CD4-positive, alpha-beta T cell treated with Interleukin-15 for 1 hour (primary cell): ENCODE data around the gene ERC2.

ENCODE experiments used
- DNase-seq: peaks from one replicate; pipeline ENCODE4 v3.0.0-alpha.2; 2020

Gene ERC2

DNA sequence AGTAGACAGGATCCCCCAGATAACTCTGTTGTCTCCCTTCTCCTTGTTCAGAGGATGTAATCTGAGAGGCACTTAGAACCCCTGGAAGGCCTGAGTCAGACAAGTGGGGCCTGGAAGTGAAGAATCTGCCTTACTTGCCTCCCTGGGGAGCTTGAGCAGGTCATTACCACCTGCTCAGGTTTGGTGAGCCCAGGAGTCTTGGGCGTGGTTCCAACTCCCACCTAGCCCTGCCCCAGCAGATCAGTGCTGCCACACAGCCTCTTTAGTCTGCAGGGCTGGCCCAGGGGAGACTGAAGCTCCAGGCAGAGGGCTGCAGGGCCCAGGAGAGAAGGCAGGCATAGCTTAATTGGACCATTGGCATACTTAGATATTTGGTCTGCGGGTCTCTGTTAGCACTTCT lies 230.0 kb downstream of the ERC2 start:
- DNase-seq = no peak

DNA sequence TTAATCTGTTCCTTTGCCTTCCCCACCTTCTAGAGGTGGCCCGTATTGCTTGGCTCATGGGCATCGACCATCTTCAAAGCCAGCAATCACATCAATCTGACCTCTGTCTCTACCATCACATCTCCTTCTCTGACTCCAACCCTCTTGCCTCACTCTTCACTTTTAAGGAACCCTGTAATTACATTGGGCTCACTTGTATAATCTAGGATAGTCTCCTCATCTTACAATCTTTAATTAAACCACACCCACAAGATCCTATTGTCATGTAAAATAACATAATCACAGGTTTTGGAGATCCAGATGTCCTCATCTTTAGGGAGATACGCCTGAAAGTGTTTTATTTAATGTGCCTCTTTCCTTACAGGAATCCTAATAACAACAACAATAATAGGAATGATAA lies 234.5 kb downstream of the ERC2 start:
- DNase-seq = no peak

DNA sequence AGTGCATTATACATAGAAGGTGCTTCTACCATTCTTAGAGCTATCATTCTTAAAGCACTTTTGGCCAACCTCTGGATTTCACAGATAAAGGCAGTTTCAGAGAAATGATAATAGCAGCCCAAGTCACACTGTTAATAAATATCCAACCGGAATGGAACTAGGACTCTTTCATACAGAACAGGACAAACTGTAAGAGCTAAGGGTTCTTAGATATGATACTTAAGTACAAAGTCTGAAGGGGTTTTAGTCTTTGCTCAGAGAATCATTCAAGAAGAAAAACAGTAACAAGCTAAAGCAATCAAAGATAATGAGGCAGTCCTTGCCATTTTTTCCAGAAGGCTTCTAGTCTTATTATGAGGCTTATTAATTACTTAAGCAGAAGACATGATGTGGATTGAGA lies 239.0 kb downstream of the ERC2 start:
- no peak for DNase-seq

DNA sequence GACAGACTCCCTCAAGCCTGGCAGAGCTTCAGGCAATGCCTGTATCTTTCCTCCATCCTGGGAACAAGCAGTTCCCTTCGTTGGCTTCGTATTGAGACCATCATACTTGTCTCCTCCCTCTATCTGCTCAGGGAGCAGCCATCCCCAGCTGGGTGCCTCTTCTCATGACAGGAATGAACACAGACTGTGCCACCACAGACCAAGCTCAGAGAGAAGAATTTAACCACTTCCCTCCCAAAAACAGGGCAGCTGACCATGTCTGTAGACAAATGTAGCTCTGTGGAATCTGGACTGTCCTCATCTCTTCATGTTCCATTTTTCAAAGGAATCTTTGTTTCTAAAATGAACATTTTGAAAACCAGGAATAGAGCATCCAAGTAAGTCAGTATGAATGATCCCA lies 245.4 kb downstream of the ERC2 start:
- DNase-seq = no peak

DNA sequence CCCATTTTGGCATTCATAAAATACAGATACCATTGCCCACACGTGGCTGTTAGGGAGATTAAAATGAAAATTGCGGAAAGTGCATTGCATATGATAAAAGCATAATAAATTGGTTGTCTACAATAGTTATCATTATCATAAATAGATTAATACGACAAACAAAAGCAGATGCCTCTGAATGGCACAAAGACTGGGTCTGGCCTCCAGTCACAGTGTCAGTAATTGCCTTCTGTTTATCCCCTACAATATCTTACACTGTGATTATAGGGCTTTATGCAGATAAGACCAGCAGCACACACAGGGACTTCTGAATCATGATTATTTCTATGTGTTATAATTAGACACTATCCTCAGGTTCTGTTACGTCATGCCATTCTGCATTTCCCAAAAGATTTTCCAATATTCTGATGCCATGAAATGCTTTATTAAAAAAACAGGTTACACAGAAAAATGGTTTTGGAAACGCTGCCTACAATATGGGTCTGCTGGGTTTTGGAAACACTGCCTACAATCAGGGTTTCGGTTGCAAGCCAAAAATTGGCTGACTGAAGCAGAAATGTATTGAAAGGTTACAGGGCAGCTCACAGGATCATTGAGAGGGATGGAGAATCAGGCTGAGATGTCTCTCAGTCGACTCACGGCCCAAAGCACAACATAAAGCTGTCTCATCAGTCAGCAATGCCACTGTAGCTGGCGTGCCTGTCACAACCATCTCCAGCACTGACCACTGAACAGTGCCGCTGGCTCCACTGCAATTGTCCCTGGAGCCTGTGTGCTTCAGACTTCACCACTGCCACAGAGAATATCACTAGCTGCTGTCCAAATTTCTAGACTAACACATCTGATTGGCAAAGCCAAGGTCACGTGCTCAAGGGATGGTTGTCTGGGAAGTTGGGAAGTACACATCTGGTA lies 248.1 kb downstream of the ERC2 start:
- DNase-seq = no peak

DNA sequence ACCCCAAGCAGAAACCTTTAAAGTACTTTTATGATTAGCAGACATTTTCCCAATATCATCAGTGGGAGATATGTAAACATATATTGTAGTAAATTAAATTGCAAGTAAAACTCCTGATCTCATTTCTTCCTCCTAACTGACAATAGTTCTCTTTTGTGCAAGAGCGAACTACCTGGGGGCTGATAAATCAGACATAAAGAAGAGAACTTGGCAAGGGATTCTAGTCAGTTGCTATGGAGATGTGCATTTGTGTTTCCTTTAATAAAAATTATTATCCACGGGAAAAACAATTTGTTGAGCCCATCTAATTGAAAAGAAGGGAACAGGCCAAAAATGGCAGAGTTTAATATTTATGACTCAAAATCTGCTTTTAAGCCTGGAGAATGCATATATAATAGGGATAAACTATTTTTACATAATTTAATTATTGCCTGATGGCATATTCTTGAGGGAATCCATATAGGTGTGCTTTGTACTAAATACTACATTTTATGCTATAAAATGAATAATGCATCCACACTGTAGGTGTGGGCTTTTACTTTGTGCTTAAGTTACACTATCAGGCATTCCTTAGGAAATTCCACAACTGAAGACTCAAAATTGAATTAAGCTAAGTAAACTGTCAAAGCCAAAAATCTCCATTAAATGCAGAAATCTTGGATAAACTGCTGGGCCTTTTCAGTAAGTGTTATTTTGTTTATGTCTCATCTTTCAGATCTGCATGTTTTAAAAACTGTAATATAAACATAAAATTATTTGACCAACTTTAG lies 258.1 kb downstream of the ERC2 start:
- DNase-seq = no peak

DNA sequence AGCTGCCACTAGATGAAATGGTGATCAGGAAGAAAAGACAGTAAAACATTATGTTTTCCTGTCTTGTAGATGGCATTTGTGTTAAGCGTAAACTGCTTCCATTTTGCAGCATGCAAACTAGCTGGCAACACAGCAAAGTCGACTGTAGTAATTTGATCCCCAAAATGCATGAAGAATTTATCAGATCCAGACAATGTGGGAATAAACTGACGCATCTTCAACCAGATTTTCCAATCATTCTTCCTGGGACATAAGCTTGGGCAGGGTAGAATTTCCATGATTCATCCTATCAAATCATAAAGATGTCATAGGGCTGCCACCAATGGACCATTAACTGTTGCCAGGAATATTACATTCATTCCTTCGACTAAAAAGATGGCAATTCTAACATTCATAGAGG lies 260.3 kb downstream of the ERC2 start:
- DNase-seq = no peak

DNA sequence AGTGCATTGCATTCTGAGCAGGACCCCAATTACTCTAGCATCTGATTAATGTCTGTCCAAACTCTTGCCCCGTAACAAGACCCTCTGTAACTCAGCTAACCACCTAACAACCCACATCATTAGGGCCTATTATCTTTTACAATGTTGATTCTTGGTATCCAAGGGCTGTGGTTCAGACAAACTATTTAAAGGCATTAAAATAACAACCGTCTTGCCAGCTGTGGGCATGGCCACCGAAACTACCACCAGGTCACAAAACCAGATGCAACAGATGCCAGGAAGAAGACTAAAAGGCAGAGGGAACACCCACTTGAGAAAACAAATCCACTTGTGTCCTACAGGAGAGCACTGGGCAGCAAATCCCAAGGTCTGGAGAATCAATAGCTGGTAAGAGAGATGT lies 262.9 kb downstream of the ERC2 start:
- DNase-seq = no peak

DNA sequence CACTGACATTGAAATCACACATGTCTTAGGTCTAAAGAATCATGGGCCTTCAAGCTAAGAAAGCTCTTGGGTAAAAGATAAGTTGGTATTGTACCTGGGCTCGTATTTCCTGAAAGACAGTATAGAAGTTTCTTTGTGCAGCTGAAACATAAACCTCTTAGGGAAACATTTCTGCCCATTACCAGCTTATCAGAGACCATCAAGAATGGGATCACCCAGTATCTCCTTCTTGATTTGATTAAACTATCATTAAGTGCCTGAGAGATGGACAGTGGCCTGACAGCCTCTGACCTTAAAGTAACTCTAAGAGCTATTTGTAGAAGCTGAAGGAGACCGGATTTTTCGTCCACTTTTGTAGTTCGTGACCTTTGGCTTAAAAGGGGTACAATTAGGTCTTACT lies 265.3 kb downstream of the ERC2 start:
- DNase-seq = no peak

DNA sequence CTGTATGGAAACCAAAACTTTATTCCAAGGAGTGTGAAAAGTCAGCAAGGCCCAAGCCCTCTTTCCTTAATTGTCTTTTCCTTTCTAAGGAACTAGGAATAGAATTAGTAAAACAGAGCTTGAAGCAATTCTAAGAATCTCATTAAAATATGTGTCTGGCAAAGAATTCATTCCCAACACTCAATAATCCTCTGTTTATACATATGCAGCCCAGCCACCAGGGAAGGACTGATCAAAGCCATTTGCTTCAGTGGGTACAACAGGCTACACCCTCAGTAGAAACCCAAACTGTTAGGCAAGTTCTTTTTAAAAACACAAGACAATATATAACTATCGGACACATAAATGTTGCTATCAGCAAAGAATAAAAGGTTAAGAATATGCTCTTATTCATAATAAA lies 266.9 kb downstream of the ERC2 start:
- DNase-seq = no peak

DNA sequence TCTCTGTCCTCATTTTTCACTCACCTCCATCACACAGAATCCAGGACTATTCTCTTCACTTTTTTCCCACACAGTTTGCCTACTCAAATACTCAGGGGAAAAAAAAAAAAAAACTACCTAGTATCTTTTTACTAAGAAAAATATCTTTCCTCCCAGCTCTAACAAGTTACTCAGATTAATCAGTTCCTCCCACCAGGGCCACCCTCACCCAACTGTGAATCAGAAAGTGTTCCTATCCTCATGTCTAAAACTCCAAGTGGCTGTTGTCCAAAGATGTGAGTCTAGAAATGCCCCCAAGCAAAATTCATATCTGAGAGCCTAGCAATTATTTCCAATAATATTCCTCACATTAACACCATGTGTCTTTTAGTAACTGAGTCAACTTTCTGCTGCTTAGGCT lies 268.0 kb downstream of the ERC2 start:
- DNase-seq = no peak

DNA sequence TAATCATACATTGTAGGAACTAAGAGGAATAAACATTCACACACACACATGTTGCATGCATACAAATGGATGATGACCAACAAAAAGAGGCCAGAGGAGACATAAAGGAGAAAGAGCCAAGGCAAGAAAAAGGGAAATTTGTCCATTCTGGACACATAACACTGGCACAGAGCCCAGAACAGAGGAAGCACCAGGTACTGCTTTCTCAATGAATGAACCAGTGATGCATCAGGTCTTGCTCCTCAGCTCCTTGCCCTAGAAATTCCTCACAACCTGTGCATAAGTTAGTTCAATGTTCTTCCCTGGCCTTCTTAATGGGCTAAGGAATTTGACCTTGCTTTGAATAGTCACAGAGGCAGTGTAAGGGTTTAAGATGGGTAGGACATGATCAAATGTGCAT lies 270.3 kb downstream of the ERC2 start:
- no peak for DNase-seq

DNA sequence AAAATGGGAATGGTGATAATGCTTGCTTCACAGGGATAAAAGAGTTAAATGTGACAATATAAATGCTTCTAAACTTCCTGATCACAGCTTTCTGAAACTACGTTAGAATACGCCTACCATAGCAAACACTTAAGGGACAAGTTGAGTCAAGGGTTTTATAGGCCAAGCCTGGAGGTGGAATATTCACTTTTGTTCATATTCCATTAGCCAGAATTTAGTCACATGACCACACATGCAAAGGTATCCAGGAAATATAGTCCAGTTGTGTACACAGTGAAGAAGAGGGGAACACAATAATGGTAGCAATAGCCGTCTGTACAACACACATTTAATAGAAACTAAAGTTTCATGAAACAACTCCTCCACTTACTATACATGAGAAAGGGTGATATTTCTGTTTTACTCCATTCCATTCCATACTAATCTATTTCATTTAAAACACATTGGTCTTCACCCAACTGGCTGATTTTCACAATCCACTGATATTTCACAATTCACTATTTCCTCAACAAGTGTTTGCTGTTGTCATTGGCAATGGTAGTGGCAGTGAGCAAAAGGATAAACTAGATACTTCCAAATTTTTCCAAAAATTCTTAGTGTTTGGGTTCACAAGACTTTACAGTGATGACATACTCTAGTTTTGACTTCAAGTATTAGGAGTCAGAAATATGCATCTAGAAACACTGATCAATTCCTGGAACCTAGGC lies 270.9 kb downstream of the ERC2 start:
- DNase-seq = no peak

DNA sequence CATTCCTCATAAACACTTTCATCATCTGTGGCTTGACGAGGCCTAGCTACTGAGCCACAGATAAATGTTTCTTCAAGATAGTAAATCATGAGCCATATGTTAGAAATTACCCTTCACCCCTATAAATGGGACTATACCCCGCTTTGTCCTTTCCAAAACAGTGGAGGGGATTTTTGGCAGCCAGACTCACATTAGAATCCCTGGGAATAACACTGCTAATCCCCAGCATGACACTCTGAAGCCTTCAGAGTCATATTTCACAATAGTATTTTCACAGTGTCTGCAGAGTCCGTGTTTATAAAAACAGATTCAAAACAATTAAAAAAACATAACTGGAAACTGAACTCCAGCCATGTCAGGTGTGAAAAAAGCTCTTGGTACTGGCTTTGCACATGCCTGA lies 271.6 kb downstream of the ERC2 start:
- no peak for DNase-seq

DNA sequence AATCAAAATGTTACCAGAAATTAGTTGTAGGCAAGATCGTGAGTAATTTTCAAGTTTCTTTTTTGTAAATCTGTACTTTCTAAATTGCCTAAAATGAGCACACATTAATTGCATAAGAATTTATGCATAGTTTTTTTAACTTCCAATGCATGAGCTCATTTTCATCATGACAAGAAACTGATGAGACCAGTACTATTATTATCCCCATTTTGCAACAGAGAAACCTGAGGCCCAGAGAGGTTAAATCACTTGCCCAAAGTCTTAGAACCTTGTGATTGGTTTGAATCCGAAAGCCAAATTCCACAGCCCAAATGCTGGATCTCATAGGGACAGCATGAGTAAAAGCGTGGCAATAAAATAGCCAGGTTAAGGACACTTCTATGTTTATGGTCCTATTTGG lies 274.7 kb downstream of the ERC2 start:
- no peak for DNase-seq

DNA sequence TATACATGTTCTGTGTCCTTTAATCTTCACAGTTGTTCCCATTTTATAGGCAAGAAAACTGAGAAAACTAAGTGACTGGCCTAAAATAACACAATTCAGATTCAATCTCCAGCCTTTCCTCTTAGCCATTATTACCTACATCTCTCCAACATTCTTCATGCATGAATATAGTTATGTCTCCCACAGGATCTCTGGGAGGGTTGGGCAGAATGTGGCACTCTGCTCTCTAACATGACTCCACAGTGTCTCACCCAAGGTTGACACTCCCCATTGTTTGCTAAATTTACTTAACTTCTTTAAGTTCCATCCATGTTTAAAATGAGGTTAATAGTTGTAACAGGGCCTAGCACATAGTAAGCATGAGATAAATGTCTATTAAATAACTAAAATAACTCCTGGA lies 276.3 kb downstream of the ERC2 start:
- DNase-seq = no peak

DNA sequence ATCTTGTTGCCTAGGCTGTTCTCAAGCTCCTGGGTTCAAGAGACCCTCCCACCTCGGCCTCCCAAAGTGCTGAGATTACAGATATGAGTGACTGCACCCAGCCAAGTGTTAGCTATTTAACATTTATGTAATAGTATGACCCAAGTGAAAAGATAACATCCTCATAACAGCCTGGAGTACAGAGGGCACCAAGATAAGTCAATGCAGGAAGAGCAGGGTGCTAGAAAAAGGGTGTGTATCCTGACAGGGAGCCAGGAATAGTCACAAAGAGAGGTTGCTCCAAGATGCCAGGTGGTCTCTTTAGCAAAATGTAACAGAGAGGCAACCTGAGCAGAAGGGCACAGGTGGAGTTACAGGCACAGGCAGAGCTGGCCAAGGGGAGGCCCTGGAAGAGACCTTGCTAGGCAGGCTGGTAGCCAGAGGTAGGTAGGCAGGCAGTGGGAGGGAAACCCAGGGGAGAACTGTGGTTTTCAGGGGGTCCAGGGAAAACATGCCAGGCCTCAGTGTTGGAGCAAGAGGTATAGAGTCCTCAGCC lies 277.4 kb downstream of the ERC2 start:
- no peak for DNase-seq

DNA sequence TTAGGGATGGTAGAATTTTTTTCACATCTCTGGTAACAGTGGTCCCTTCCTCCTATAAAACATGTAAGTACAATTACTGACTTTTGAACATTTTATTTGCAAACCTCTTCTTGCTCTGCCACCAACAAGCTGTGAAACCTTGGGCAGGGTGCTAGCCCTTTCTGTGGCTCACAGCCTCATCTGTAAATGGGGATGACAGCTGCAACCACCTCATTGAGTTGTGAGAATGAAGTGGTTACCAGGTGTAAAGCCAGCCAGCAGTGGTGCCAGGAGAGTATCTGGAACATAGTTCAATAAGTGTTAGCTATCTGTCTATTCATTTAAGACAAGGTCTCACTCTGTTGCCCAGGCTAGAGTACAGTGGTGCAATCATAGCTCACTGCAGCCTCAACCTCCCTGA lies 278.1 kb downstream of the ERC2 start:
- no peak for DNase-seq

DNA sequence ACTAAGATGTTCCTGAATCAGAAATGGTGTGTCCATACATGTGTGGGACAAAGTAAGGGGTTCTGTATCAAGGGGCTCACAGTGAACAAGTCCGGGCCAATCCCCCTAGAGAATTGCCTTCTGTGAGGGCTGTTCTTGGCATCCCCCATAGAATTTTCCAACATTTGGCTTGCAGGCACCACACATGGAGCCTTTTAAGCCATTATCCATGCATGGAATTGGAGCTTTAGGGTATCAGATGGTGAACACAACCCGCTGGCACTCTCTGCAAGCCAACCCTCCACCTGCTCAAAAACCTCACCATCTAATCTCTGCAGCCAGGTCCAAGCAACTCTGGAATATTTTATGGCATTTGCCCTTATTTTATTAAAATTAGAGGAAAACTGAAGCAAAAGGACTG lies 278.7 kb downstream of the ERC2 start:
- no peak for DNase-seq

DNA sequence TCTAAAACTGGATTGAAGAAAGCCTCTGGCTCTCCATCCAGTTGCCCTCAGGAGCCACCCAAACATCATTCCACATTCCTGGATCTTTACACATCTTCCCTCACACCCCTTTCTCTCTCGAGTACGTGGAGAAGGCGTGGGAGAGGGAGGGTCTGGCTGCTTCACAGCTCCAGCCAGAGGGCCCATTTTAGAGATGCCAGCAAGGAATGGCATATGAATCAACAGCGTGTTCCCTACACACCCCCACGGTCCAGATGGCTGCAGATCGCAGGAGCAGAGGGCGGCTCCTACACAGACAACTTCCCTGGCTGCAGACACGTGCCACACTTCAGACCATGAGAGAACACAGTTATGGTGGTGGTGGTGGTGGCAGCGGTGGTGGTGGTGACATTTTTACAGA lies 280.1 kb downstream of the ERC2 start:
- no peak for DNase-seq

DNA sequence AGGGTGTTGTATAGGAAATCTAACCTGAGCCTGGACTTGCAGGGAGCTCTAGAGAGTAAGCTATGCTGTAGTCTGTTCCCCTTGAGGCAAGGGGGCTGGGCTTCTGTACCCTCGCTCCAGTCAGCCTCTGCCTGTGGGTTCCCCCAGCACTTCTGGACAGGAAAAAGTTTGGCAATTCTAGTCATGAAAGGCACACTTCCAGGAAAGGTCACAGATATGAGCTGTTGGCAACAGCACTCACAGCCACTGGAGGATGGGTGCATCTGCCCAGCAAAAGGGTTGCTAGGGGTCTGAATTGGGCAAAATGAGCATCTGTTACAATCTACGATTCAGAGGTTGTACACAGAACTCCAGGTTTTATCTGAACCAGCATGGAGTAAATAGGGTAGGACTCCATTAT lies 281.2 kb downstream of the ERC2 start:
- DNase-seq = no peak

DNA sequence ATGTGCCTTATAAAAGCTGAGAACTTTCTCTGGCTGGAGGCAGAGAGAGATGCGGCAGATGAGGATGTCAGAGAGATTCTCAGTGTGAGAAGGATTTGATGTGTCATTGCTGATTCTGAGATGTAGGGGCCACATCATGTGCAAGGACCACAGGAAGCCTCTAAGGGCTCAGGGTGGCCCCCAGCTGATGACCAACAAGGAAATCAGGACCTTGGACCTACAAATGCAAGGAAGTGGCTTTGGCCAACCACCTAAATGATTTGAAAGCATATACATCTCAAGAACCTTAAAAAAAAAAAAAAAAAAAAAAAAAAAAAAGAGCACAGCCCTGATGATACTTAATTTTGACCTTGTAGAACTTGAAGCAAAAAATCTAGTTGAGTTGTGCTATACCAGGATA lies 282.4 kb downstream of the ERC2 start:
- no peak for DNase-seq

DNA sequence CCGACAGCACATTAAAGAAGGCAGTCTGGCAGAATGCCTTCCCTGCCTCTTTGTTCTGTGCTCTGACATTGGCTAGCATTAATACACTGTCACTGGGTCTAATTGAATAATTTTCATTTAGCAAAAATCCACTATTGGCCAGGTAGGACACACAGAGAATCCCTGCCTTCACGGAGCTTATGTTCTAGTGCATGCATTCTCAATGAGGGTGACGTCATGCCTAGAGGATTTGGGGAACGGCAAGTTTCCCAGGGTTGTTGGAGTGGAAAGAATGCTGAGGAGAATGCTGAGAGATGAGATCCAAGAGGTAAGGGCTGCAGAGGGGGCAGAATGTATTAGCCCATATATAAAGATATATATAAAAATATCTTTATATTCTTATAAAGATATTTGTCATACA lies 284.7 kb downstream of the ERC2 start:
- no peak for DNase-seq

DNA sequence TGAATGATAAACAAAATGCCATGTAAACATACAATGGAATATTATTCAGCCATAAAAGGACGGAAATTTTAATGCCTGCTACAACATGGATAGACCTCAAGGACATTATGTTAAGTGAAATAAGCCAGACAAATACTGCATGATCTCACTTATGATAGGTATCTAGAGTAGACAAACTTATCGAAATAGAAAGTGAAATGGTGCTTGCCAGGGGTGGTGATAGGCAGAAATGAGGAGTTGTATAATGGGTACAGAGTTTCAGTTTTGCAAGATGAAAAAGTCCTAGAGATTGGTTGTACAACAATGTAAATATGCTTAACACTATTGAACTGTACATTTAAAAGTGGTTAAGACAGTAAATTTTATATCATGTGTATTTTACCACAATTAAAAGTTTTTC lies 287.8 kb downstream of the ERC2 start:
- no peak for DNase-seq
